PC-9 (cell line): ENCODE results near the gene SRSF6. TPM values are rescaled to one million over a fixed set of nuclear protein-coding genes. Genes with fewer than 3 reads are reported as not detected.
"Not testable (repeated sequence)": the region's sequence is repeated elsewhere in the genome, so short reads cannot be mapped to it uniquely, and the experiment has no call there.

Experiments used
- BruUV-seq: library from RNA; stranded (reverse); fragments of 400-500 nt; replicated peaks from 2 replicates; lab custom pipeline; 2021; lab: Mats Ljungman, UMichigan
- CTCF ChIA-PET: fragments of 300-600 bp; sonication (Branson Sonifier 250); formaldehyde crosslinking; loops from one replicate; lab custom pipeline; 2022; ENCODE audit warnings: antibody characterized with exemption; lab: Charles Lee
- POLR2A ChIA-PET: fragments of 300-600 bp; sonication (Branson Sonifier 250); formaldehyde crosslinking; loops from one replicate; lab custom pipeline; 2022; ENCODE audit warnings: antibody characterized with exemption; ENCODE audit not compliant: unreplicated experiment; lab: Charles Lee
- DNase-seq, 2 experiments: peaks; one replicate each; pipeline versions ENCODE4 v3.0.0 to v3.0.0-alpha.2; 2015 to 2022; ENCODE audit warnings: mixed read lengths in 1 of 2
- H2AFZ ChIP-seq: fragments of 200-600 bp; sonication (generic); 2 replicates; pipeline ENCODE4 v1.8.1; 2017; ENCODE audit warnings: antibody characterized with exemption
- H3F3A ChIP-seq: fragments of 200-600 bp; sonication (generic); 2 replicates; pipeline ENCODE4 v1.8.1; 2017; ENCODE audit warnings: antibody characterized with exemption, mild to moderate bottlenecking, low read depth; ENCODE audit not compliant: insufficient read depth
- H3K27ac ChIP-seq: fragments of 200-600 bp; sonication (generic); 2 replicates; pipeline ENCODE4 v1.6.1; 2016; ENCODE audit warnings: mixed run types
- H3K27me3 ChIP-seq: fragments of 200-600 bp; sonication (generic); 2 replicates; pipeline ENCODE4 v1.6.1; 2016; ENCODE audit warnings: low read depth, mixed run types; ENCODE audit not compliant: insufficient read depth
- H3K36me3 ChIP-seq: fragments of 200-600 bp; sonication (generic); 2 replicates; pipeline ENCODE4 v1.6.1; 2016; ENCODE audit warnings: low read depth, mixed run types
- H3K4me1 ChIP-seq: fragments of 200-600 bp; sonication (generic); replicated peaks from 2 replicates; pipeline ENCODE4 v1.6.1; 2016; ENCODE audit warnings: mixed run types; ENCODE audit not compliant: insufficient read depth
- H3K4me2 ChIP-seq: fragments of 200-600 bp; sonication (generic); 2 replicates; pipeline ENCODE4 v1.6.1; 2017; ENCODE audit warnings: mixed run types
- H3K4me3 ChIP-seq: fragments of 200-600 bp; sonication (generic); 2 replicates; pipeline ENCODE4 v1.6.1; 2016; ENCODE audit warnings: mixed run types
- H3K79me2 ChIP-seq: fragments of 200-600 bp; sonication (generic); 2 replicates; pipeline ENCODE4 v1.6.1; 2017; ENCODE audit warnings: low read depth, mixed run types
- H3K9me2 ChIP-seq: fragments of 200-600 bp; sonication (generic); 2 replicates; pipeline ENCODE4 v1.8.1; 2017; ENCODE audit warnings: mild to moderate bottlenecking; ENCODE audit not compliant: insufficient read depth
- H3K9me3 ChIP-seq: fragments of 200-600 bp; sonication (generic); 2 replicates; pipeline ENCODE4 v1.8.1; 2016; ENCODE audit warnings: low read depth; ENCODE audit not compliant: insufficient read depth
- H4K20me1 ChIP-seq: fragments of 200-600 bp; sonication (generic); 2 replicates; pipeline ENCODE4 v1.8.1; 2017; ENCODE audit not compliant: insufficient read depth
- EZH2 ChIP-seq: fragments of 200-600 bp; sonication (generic); IDR thresholded peaks from 2 replicates; pipeline ENCODE4 v1.8.0; 2017; ENCODE audit warnings: antibody characterized with exemption, low read depth
- intact Hi-C: fragments of 100-400 bp; cut with micrococcal nuclease; formaldehyde crosslinking; loops from one replicate; pipeline ENCODE4 v1.10.0; 2022; ENCODE audit not compliant: unreplicated experiment
- total RNA-seq: library from RNA; stranded (reverse); gene quantifications from 2 replicates; pipeline ENCODE4 v1.2.3, GENCODE V29; 2021
- TF ChIP-seq, protein P1 (sequence below): fragments of 200-600 bp; sonication (generic); conservative IDR thresholded peaks from 2 replicates; pipeline ENCODE4 v1.6.1; 2017; ENCODE audit warnings: mixed run types, antibody characterized with exemption, mild to moderate bottlenecking, moderate library complexity

SRSF6 gene
- total RNA-seq, 1 experiment from 2014 or later = 136 TPM

DNA sequence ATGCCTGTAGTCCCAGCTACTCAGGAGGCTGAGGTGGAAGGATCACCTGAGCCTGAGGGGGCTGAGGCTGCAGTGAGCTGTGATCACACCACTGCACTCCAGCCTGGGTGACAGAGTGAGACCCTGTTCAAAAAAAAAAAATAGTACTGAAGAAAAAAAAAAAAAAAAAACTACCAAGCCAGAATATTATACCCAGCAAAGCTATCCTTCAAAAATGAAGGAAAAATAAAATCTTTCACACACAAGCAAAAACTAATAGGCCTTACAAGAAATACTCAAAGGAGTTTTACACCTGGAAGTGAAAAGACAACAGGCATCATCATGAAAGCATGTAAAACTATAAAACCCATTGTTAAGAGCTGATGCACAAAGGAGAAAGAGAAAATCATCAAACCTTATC lies 37.5 kb upstream of the SRSF6 start:
- no peaks in the 10 kb centered on the region for H3K79me2 ChIP-seq
- no peak overlapping the region for H3K4me2 ChIP-seq
- no peaks in the 10 kb centered on the region for H4K20me1 ChIP-seq
- intact Hi-C loops = no loop called here
- POLR2A ChIA-PET = interaction anchor here (0.7 kb wide), 1 partner anchor 34 kb away, joined by 3 read pairs; no protein-coding TSS in a partner anchor
- H3K4me1 ChIP-seq = no peaks in the 10 kb centered on the region
- no peaks in the 10 kb centered on the region for H3K36me3 ChIP-seq
- H3K4me3 ChIP-seq = no peak overlapping the region
- CTCF ChIA-PET = no interaction called here
- H2AFZ ChIP-seq = no peak overlapping the region
- no peak overlapping the region for H3K27ac ChIP-seq
- H3F3A ChIP-seq = no peaks in the 10 kb centered on the region
- H3K27me3 ChIP-seq = peaks cover 59% of the 10 kb centered on the region
- peaks cover 24% of the 10 kb centered on the region for H3K9me3 ChIP-seq
- no peaks in the 10 kb centered on the region for H3K9me2 ChIP-seq
- no peak for TF ChIP-seq EZH2
- DNase-seq = no peak
- no TSS peak for BruUV-seq

- H3K27ac ChIP-seq, POLR2A ChIA-PET, H3K4me3 ChIP-seq, CTCF ChIA-PET, H3K79me2 ChIP-seq, H2AFZ ChIP-seq, H3K4me1 ChIP-seq, H3F3A ChIP-seq, H4K20me1 ChIP-seq, H3K4me2 ChIP-seq, DNase-seq, BruUV-seq, H3K9me2 ChIP-seq, intact Hi-C loops, H3K36me3 ChIP-seq: not testable (repeated sequence)
- peaks cover 24% of the 10 kb centered on the region for H3K9me3 ChIP-seq
- H3K27me3 ChIP-seq = peaks cover 59% of the 10 kb centered on the region
These were observed 36.8 kb upstream of the SRSF6 start for GRCh38 chr20:43420913-43421312.

GRCh38 chr20:43426172-43426571 lies 31.5 kb upstream of the SRSF6 start:
- Histone ChIP-seq H3K9me3 (no peaks in the 10 kb centered on the region), H2AFZ (no peak overlapping the region), H3K79me2 (no peaks in the 10 kb centered on the region), H4K20me1 (no peaks in the 10 kb centered on the region), H3K9me2 (no peaks in the 10 kb centered on the region), H3K4me1 (no peaks in the 10 kb centered on the region), H3F3A (no peaks in the 10 kb centered on the region), H3K36me3 (no peaks in the 10 kb centered on the region), H3K4me3 (no peak overlapping the region), H3K27me3 (peaks cover 98% of the 10 kb centered on the region), H3K27ac (no peak overlapping the region), H3K4me2 (no peak overlapping the region)
- intact Hi-C loops = no loop called here
- CTCF ChIA-PET = no interaction called here
- POLR2A ChIA-PET = no interaction called here
- DNase-seq = no peak
- no TSS peak for BruUV-seq
- no peak for TF ChIP-seq EZH2
- TF ChIP-seq, protein P1, sequence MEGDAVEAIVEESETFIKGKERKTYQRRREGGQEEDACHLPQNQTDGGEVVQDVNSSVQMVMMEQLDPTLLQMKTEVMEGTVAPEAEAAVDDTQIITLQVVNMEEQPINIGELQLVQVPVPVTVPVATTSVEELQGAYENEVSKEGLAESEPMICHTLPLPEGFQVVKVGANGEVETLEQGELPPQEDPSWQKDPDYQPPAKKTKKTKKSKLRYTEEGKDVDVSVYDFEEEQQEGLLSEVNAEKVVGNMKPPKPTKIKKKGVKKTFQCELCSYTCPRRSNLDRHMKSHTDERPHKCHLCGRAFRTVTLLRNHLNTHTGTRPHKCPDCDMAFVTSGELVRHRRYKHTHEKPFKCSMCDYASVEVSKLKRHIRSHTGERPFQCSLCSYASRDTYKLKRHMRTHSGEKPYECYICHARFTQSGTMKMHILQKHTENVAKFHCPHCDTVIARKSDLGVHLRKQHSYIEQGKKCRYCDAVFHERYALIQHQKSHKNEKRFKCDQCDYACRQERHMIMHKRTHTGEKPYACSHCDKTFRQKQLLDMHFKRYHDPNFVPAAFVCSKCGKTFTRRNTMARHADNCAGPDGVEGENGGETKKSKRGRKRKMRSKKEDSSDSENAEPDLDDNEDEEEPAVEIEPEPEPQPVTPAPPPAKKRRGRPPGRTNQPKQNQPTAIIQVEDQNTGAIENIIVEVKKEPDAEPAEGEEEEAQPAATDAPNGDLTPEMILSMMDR = no peak

DNA sequence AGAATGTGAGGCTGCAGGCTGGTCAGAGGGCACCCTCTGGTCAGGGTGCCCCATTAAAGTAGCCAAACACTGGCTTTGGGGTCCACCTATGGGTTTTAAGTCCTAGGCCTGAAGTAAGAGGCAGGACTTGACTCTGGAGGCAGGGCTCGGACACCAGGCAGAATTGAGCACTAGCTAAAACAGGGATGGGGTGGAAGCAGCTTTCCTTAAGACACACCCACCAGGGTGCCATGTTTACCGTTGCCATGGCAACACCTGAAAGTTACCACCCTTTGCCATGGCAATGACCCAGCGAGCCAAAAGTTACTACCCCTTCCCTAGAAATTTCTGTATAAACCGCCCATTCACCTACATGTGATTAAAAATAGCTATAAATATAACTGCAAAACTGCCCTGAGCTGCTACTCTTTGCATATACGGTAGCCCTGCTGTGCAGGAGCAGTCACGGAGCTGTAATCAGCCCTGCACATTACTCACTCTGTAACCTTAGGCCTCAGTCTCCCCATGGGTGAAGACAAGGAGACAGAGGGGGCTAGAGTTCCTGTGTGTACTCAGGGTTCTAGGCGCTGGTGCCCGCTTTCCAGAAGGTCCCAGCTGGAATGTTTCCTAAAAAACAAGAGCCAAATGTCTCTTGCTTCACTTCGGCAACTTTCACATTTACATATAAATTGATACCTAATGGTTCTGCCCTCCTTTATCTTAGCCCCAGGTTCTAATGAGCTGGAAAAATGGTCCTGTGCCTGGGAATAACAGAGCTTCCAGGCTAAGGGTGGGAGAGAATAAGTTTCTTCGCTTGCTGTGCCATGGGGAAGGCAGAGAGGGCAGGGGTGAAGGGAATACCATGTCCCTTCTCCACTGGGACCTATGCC lies 27.2 kb upstream of the SRSF6 start:
- POLR2A ChIA-PET = no interaction called here
- Histone ChIP-seq H3K4me2 (no peak overlapping the region), H3K27me3 (peaks cover 84% of the 10 kb centered on the region), H3K4me3 (no peak overlapping the region), H3F3A (no peaks in the 10 kb centered on the region), H3K4me1 (no peaks in the 10 kb centered on the region), H2AFZ (no peak overlapping the region), H3K36me3 (no peaks in the 10 kb centered on the region), H3K27ac (no peak overlapping the region), H3K9me3 (no peaks in the 10 kb centered on the region; the same call in 1 of the 2 replicates), H3K79me2 (no peaks in the 10 kb centered on the region), H4K20me1 (no peaks in the 10 kb centered on the region), H3K9me2 (no peaks in the 10 kb centered on the region)
- BruUV-seq = no TSS peak
- intact Hi-C loops = no loop called here
- TF ChIP-seq, protein P1 = no peak
- no peak for TF ChIP-seq EZH2
- CTCF ChIA-PET = no interaction called here
- DNase-seq = no peak
